ENCODE data around the gene BLMH.

BLMH gene

DNA sequence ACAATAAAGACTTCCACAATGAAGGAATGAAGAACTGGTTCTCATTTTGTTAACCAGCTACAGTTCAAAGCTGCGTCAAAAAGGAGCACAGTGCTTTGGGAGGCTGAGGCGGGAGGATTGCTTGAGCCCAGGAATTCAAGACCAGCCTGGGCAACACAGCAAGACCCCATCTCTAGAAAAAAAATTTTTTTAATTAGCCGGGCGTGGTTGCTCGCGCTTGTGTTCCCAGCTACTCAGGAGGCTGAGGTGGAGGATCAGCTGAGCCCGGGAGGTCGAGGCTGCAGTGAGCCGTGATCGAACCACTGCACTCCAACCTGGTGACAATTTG, 55.5 kb downstream of the BLMH start:
- no peaks in the 10 kb centered on the region for H3K79me2 ChIP-seq (ENCODE audit: insufficient read depth, low read length)
- H3K9me3 ChIP-seq (ENCODE audit: insufficient read depth, low read depth, low read length) = no peaks in the 10 kb centered on the region
- no peak overlapping the region for H3K4me3 ChIP-seq (ENCODE audit: low read length, poor library complexity, severe bottlenecking)
- no peaks in the 10 kb centered on the region for H3K9me2 ChIP-seq (replicated peaks; ENCODE audit: low read depth, low read length)
- H3K4me2 ChIP-seq (ENCODE audit: low read depth, low read length, poor library complexity, severe bottlenecking) = no peak overlapping the region
- no peak for TF ChIP-seq EZH2phosphoT487 (IDR thresholded peaks at IDR 0.05; ENCODE audit: borderline replicate concordance)
- TF ChIP-seq, protein P1, sequence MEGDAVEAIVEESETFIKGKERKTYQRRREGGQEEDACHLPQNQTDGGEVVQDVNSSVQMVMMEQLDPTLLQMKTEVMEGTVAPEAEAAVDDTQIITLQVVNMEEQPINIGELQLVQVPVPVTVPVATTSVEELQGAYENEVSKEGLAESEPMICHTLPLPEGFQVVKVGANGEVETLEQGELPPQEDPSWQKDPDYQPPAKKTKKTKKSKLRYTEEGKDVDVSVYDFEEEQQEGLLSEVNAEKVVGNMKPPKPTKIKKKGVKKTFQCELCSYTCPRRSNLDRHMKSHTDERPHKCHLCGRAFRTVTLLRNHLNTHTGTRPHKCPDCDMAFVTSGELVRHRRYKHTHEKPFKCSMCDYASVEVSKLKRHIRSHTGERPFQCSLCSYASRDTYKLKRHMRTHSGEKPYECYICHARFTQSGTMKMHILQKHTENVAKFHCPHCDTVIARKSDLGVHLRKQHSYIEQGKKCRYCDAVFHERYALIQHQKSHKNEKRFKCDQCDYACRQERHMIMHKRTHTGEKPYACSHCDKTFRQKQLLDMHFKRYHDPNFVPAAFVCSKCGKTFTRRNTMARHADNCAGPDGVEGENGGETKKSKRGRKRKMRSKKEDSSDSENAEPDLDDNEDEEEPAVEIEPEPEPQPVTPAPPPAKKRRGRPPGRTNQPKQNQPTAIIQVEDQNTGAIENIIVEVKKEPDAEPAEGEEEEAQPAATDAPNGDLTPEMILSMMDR (conservative IDR thresholded peaks at IDR 0.05; ENCODE audit: low read length) = no peak
- no peaks in the 10 kb centered on the region for H4K20me1 ChIP-seq (ENCODE audit: insufficient read depth, low read length, poor library complexity, severe bottlenecking)
- no peaks in the 10 kb centered on the region for H3F3A ChIP-seq (ENCODE audit: low read depth)
- no peaks in the 10 kb centered on the region for H3K4me1 ChIP-seq (ENCODE audit: insufficient read depth, low read length, poor library complexity, severe bottlenecking)
- H3K27me3 ChIP-seq (ENCODE audit: insufficient read depth, low read length, poor library complexity, severe bottlenecking) = no peaks in the 10 kb centered on the region
- no peak overlapping the region for H3K9ac ChIP-seq (ENCODE audit: low read depth, low read length, poor library complexity, severe bottlenecking)
- H2AFZ ChIP-seq (ENCODE audit: low read length) = no peak overlapping the region
- H3K36me3 ChIP-seq (ENCODE audit: insufficient read depth, low read length) = no peaks in the 10 kb centered on the region

- H3K36me3 ChIP-seq (ENCODE audit: insufficient read depth, low read length) = no peaks in the 10 kb centered on the region
- H3K9ac ChIP-seq (ENCODE audit: low read depth, low read length, poor library complexity, severe bottlenecking) = no peak within 1 kb of the TSS
- H4K20me1 ChIP-seq (ENCODE audit: insufficient read depth, low read length, poor library complexity, severe bottlenecking) = no peaks in the 10 kb centered on the region
- no peaks in the 10 kb centered on the region for H3F3A ChIP-seq (ENCODE audit: low read depth)
- no peak within 1 kb of the TSS for H3K4me2 ChIP-seq (ENCODE audit: low read depth, low read length, poor library complexity, severe bottlenecking)
- H2AFZ ChIP-seq (ENCODE audit: low read length) = no peak within 1 kb of the TSS
- no peaks in the 10 kb centered on the region for H3K27me3 ChIP-seq (ENCODE audit: insufficient read depth, low read length, poor library complexity, severe bottlenecking)
- no peaks in the 10 kb centered on the region for H3K4me1 ChIP-seq (ENCODE audit: insufficient read depth, low read length, poor library complexity, severe bottlenecking)
- H3K4me3 ChIP-seq (ENCODE audit: low read length, poor library complexity, severe bottlenecking) = no peak within 1 kb of the TSS
- no peaks in the 10 kb centered on the region for H3K9me3 ChIP-seq (ENCODE audit: insufficient read depth, low read depth, low read length)
- H3K79me2 ChIP-seq (ENCODE audit: insufficient read depth, low read length) = no peaks in the 10 kb centered on the region
- TF ChIP-seq, protein P1 (conservative IDR thresholded peaks at IDR 0.05; ENCODE audit: low read length) = no peak
- TF ChIP-seq EZH2phosphoT487 (IDR thresholded peaks at IDR 0.05; ENCODE audit: borderline replicate concordance) = no peak
- H3K9me2 ChIP-seq (replicated peaks; ENCODE audit: low read depth, low read length) = no peaks in the 10 kb centered on the region
These were observed 56.1 kb downstream of the BLMH start, which contains the start of gene SLC6A4 for GRCh38 chr17:30235386-30236296. Gene SLC6A4 (minus strand): TSS chr17:30235697. CDS start chr17:30221958, 13,739 bp downstream.

GRCh38 chr17:30234964-30235363, 56.8 kb downstream of the BLMH start:
- Histone ChIP-seq H3K4me1 (ENCODE audit: insufficient read depth, low read length, poor library complexity, severe bottlenecking) (no peaks in the 10 kb centered on the region), H3K36me3 (ENCODE audit: insufficient read depth, low read length) (no peaks in the 10 kb centered on the region), H2AFZ (ENCODE audit: low read length) (no peak overlapping the region), H3K9ac (ENCODE audit: low read depth, low read length, poor library complexity, severe bottlenecking) (no peak overlapping the region), H3K79me2 (ENCODE audit: insufficient read depth, low read length) (no peaks in the 10 kb centered on the region), H3K9me2 (replicated peaks; ENCODE audit: low read depth, low read length) (no peaks in the 10 kb centered on the region), H3K9me3 (ENCODE audit: insufficient read depth, low read depth, low read length) (no peaks in the 10 kb centered on the region), H3K4me2 (ENCODE audit: low read depth, low read length, poor library complexity, severe bottlenecking) (no peak overlapping the region), H4K20me1 (ENCODE audit: insufficient read depth, low read length, poor library complexity, severe bottlenecking) (no peaks in the 10 kb centered on the region), H3F3A (ENCODE audit: low read depth) (no peaks in the 10 kb centered on the region), H3K27me3 (ENCODE audit: insufficient read depth, low read length, poor library complexity, severe bottlenecking) (no peaks in the 10 kb centered on the region), H3K4me3 (ENCODE audit: low read length, poor library complexity, severe bottlenecking) (no peak overlapping the region)
- TF ChIP-seq EZH2phosphoT487 (IDR thresholded peaks at IDR 0.05; ENCODE audit: borderline replicate concordance) = no peak
- TF ChIP-seq, protein P1 (conservative IDR thresholded peaks at IDR 0.05; ENCODE audit: low read length) = no peak
